EH (cell line): Measurements from ENCODE around the gene MAGI1.
A peak's percentile ranks its signal among the peaks of the same experiment; 100 is the strongest.

Source experiments
- DNase-seq: peaks from one replicate; pipeline ENCODE4 v3.0.0-alpha.2; 2015; ENCODE audit warnings: low read depth

Gene MAGI1

DNA sequence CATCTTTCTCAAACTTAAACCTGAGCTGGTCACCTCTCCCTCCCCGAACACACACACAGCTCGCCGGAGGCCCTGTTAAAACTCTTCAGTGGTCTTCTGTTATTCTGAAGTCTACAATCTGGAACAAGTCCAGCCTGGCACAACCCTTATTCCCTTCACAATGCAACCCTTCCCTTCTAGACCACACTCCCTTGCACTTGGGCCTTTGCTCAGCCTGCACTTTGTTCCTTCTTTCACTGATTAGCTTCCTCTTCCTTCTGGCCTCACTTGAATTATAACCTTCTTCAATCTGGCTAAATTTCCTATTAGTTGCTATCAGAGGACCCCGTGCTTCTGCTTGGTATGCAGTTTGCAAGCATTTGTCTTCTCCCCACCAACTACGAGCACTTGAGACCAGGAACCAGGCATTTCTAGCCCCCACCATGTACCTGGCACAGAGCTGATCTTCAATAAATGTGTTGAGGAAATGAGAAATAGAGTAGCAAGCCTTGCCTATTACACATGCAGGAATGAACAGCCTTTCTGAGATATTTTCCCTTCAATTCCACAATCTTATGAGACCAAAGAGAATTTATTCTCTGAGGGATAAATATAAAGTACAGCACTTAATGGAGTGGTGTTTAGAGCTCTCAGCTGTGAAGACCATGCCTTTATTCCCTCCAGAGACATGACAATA is 687.8 kb downstream of the MAGI1 start:
- DNase-seq = no peak

DNA sequence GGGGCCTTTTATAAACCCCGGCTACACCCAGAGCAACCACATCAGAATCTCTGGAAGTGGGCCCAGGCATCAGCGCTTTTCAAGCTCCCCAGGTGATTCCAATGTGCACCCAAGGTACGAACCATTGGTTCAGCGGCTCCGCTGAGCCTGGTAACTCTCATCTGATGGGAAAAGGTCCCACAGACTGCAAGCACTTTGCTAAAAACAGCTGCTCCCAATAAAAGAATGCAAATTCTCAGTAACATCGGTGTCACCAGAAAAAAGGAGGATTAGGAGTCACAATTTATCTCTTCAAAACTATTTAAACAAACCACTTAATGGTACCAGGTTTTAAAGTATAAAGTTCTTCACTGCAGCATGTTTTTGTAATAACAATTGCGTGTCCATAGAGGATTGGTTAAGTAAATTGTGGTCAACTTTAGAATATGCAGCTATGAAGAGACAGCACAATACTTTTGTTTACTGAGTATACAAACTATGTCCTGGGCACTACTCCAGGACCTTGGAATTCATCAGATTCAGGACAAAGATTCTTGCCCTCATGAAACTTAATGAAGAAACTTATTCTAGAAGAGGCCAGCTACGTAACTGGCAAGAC is 690.2 kb downstream of the MAGI1 start:
- peak; percentile 83 for DNase-seq

DNA sequence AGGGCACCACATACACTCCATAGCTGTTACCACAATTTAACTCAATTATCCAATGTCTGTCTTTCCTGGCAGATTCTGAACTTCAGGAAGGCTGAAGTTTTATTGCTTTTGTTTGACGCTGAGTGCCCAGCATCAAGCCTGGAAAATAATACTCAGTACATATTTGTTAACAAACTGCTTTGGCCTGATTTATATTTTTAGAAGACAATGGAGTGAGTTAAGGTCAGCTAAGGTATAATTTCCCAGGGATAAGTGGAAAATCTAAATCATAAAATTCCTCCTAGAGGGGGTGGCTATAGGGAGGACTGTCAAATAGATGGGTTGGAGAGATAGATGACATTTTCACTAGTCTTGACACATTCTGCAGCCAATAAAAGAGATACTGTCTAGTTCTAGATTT is 691.6 kb downstream of the MAGI1 start:
- no peak for DNase-seq

GRCh38 chr3:65344846-65345245 is 693.9 kb downstream of the MAGI1 start:
- DNase-seq = no peak

- DNase-seq = no peak
Measured at GRCh38 chr3:65344444-65344843, 694.3 kb downstream of the MAGI1 start.

DNA sequence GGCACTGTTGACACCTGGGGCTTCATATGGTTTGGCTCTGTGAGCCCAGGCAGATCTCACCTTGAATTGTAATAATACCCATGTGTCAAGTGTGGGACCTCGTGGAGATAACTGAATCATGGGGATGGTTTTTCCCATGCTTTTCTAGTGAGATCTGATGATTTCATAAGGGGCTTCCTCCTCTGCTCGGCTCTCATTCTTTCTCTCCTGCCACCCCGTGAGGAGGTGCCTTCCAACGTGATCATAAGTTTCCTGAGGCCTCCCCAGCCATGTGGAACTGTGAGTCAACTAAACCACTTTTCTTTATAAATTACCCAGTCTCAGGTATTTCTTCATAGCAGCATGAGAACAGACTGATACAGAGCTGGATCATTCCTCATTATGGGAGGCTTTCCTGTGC is 695.0 kb downstream of the MAGI1 start:
- no peak for DNase-seq

DNA sequence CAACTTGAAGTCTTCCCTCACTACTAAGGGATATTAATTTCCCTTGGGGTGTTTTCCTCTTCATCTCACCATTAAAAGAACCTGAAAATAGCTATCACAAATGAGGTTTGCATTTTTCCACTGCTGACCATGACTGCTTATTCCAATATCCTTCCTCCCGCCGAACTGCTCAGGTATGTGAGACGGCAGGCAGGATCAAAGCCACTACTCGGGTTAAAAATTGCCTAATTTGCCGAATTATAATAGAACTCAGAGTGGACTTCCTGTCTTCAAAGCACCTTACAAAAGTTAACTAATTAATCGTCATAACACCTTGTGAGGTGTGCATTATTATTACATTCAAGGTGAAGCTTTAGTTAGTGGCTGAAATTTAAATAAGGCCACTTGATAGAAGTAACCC is 695.7 kb downstream of the MAGI1 start:
- no peak for DNase-seq

- DNase-seq = peak; percentile 54
Measured at GRCh38 chr3:65342084-65342683, 696.5 kb downstream of the MAGI1 start.

DNA sequence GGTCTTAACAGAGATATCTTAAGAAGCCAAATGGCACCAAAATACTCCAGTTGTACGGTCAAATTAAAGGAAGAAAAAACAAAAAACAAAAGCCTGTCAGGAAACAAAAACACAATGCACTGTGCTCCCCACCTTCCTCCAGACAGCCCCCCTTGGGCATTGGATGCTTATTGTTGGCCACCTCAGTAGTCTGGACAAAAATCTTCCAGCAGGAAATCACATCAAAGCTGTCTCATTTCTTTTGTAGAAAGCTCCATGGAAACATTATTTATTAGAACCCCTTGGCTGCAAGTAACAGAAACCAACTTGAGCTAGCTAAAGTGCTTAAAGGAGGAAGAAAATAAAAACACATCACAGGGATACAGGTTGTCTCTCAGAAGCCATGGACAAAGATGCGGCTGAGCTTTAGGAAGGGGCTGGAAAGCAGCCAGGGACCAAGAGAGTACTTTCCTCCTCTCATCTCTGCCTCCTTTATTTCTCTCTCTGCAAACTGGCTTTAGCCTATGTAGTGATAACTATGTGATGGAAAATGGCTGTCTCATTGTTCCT is 699.5 kb downstream of the MAGI1 start:
- no peak for DNase-seq

GRCh38 chr3:65338571-65338970 is 700.1 kb downstream of the MAGI1 start:
- peak; percentile 16 for DNase-seq

DNA sequence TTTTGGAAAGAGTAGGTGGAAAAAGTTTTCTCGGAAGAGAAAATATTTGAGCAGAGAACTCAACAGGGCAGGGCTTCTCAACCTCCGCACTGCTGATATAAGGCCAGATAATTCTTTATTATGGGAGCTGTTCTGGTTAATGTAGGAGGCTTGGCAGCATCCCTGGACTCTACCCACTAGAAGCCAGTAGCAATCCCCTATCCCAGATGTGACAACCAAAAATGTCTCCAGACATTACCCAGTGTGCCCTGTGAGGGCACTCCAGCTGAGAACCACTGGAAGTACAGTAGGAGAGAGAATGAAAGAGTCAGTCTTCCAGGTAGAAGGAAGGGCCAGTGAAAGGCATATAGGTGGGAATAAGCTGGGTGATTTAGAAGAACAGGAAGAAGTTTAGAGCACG is 703.1 kb downstream of the MAGI1 start:
- no peak for DNase-seq

DNA sequence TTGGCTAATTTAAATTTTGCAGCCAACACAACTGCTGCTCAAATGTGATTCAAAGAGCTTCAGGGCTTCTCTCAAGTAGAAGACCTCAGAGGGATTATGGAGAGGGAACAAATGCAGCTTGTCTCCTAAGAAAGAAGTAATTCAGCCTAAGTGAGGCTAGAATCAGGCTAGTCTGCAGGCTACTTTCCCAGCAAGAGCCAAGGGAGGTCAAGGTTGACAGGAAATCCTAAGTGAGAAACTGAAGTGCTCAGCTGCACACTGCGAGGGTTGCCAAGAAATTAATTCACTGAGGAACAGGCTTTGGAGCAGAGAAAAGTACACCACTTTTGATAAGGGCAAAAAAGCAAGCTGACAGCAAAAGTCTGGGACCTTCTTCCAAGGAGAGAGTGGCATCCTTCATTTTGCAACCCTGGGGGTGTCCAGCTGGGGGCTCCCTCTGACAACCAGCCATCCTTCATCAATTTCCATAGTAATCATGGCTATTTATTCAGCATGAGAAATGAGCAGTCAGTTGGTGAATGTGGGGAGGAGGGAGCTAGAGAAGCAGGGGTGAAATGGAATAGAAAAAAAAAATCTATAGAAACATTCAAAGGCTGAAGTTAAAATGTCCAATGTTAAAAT is 704.6 kb downstream of the MAGI1 start:
- no peak for DNase-seq

GRCh38 chr3:65331730-65332129 is 707.0 kb downstream of the MAGI1 start:
- DNase-seq = no peak

GRCh38 chr3:65330072-65330471 is 708.6 kb downstream of the MAGI1 start:
- no peak for DNase-seq

- no peak for DNase-seq
Measured at GRCh38 chr3:65328148-65328547, 710.6 kb downstream of the MAGI1 start.

GRCh38 chr3:65326574-65326973 is 712.1 kb downstream of the MAGI1 start:
- no peak for DNase-seq

DNA sequence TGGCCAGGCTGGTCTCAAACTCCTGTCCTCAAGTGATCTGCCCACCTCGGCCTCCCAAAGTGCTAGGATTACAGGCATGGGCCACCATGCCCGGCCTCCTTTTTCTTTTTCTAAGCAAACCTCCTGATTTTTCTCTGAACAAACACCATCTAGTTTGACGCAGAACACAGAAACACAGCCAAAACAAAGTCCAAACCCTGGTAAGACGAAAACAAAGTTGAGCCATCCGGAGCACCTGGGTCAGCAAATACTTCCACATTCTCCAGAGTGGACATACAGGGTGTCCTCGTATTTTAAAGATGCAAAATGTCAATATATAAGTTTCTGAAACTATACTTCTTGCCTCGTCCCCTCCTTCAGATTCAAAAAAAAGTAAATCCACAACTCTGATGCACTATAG is 715.8 kb downstream of the MAGI1 start:
- DNase-seq = no peak

DNA sequence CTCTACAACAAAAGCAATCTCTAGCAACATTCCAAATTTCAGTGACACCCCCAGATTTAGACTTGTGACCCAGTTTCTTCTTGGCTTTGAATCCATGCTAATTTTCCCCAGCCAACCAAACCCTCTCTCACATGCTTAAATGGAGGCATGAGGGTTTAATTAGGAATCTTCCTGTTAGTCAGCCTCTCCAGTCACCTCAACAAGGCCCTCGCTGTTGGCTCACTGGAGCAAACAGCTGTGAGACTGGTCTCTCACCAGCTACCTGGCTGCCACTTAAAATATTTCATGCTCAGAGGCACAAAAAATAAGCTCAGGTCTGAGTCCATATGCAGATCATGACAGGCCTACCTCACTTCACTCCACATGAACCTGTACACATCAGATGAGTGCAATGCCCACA is 720.5 kb downstream of the MAGI1 start:
- no peak for DNase-seq

DNA sequence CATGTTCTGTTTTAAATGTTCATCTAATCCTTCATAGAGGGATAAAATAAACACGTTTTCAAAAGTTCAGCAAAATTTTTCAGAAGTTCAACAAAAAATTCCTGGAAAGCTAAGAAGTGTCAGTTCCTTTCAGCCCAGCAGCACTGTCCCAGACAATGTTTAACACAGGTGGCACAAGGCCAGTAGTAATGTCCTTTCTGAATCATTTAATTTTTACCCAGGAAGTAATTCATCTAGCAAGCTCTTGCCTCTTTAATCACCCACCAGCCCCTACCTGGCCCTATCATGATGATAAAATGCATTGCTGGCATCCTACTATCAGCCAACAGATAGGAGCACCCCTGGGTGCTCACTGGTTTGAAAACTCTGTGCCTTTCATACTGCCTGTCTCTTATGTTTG is 723.8 kb downstream of the MAGI1 start:
- DNase-seq = no peak

GRCh38 chr3:65314269-65314668 is 724.4 kb downstream of the MAGI1 start:
- DNase-seq = no peak

DNA sequence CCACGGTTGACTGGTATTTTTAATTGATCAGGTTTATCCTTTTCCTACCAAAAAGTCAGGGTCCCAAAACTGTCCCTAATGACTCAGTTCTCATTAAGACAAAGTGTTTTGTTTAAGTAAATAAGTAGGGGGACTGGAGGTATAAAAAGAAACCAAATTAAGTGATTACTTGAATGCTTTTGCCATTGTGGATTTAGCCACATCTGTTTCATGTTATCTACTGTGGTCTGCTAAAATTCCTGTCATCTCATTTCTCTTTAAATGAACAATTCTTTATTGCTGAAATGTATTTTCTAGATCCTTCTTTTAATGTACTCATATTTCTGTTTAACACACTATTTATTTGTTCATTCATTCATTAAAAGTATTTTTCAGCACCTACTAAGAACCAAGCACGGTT is 725.1 kb downstream of the MAGI1 start:
- peak; percentile 3 for DNase-seq

GRCh38 chr3:65305836-65306235 is 732.9 kb downstream of the MAGI1 start:
- no peak for DNase-seq
